WERI-Rb-1 (cell line): Measurements from ENCODE around the gene RASA3.

Experiments used
- DNase-seq: peaks from one replicate; pipeline ENCODE4 v3.0.0-alpha.2; 2020
- H3K27ac ChIP-seq: fragments of 250-450 bp; sonication (Bioruptor Pico); 2 replicates; pipeline ENCODE4 v1.5.1; 2020; ENCODE audit warnings: mild to moderate bottlenecking, moderate library complexity
- H3K27me3 ChIP-seq: fragments of 250-450 bp; sonication (Bioruptor Pico); 2 replicates; pipeline ENCODE4 v1.5.1; 2021; ENCODE audit warnings: mild to moderate bottlenecking, low read depth, moderate library complexity; ENCODE audit not compliant: insufficient read depth, severe bottlenecking
- H3K36me3 ChIP-seq: fragments of 250-450 bp; sonication (Bioruptor Pico); 2 replicates; pipeline ENCODE4 v1.5.1; 2020; ENCODE audit warnings: mild to moderate bottlenecking, moderate library complexity
- H3K4me3 ChIP-seq: 2 replicates; pipeline ENCODE4 v1.5.1; 2011; ENCODE audit warnings: low read depth, mild to moderate bottlenecking, control low read depth, low read length
- H3K9me3 ChIP-seq: fragments of 250-450 bp; sonication (Bioruptor Pico); 2 replicates; pipeline ENCODE4 v1.5.1; 2021; ENCODE audit warnings: mild to moderate bottlenecking, moderate library complexity; ENCODE audit not compliant: severe bottlenecking
- TF ChIP-seq, protein P1 (sequence below): IDR thresholded peaks from 2 replicates; pipeline ENCODE4 v1.5.1; 2011; ENCODE audit warnings: low read depth, mild to moderate bottlenecking, control low read depth, inconsistent platforms, low read length

The RASA3 gene

DNA sequence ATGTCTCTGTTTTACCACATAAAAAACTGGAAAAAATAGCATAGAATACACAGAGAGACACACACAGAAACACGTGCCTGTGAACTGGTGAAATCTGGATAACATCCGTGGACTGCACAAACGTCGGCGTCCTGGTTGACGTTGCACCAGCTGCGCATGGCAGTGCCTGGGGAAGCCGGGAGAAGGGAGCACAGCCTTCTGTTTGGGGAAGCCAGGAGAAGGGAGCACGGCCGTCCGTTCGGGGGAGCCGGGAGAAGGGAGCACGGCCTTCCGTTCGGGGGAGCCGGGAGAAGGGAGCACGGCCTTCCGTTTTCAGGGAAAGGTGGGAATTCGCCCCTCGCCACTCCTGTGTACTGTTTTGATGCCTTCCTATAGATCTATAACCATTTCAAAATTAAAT, 94.7 kb downstream of the RASA3 start:
- Histone ChIP-seq H3K27me3 (no peaks in the 10 kb centered on the region), H3K9me3 (no peaks in the 10 kb centered on the region), H3K4me3 (no peak overlapping the region), H3K36me3 (no peaks in the 10 kb centered on the region), H3K27ac (no peak overlapping the region)
- DNase-seq: no peak
- TF ChIP-seq, protein P1, sequence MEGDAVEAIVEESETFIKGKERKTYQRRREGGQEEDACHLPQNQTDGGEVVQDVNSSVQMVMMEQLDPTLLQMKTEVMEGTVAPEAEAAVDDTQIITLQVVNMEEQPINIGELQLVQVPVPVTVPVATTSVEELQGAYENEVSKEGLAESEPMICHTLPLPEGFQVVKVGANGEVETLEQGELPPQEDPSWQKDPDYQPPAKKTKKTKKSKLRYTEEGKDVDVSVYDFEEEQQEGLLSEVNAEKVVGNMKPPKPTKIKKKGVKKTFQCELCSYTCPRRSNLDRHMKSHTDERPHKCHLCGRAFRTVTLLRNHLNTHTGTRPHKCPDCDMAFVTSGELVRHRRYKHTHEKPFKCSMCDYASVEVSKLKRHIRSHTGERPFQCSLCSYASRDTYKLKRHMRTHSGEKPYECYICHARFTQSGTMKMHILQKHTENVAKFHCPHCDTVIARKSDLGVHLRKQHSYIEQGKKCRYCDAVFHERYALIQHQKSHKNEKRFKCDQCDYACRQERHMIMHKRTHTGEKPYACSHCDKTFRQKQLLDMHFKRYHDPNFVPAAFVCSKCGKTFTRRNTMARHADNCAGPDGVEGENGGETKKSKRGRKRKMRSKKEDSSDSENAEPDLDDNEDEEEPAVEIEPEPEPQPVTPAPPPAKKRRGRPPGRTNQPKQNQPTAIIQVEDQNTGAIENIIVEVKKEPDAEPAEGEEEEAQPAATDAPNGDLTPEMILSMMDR: no peak

GRCh38 chr13:114035583-114036531, 96.6 kb downstream of the RASA3 start:
- Histone ChIP-seq H3K9me3 (no peaks in the 10 kb centered on the region), H3K36me3 (no peaks in the 10 kb centered on the region), H3K27ac (peak overlapping the region; percentile 69), H3K4me3 (no peak overlapping the region), H3K27me3 (no peaks in the 10 kb centered on the region)
- DNase-seq: no peak
- TF ChIP-seq, protein P1: no peak

DNA sequence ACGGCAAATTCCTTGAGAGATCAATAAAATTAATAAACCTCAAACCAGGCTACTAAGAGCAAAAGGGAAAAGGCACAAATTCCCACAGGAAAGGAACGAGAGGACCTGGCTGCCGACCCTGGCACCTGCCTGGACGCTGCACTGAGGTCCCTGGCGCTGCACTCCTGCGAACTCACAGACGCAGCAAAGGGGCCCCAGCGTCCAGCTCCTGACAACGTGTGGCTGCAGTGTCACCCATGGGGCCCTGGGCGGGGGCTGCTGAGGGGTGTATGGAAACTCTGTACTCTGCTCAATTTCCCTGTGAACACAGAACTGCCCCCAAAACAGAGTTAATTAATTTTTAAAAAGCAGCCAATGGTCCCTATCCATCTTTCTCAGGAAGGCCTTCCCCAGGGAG, 97.2 kb downstream of the RASA3 start:
- Histone ChIP-seq H3K27ac (peak overlapping the region; percentile 69), H3K4me3 (no peak overlapping the region), H3K36me3 (no peaks in the 10 kb centered on the region), H3K9me3 (no peaks in the 10 kb centered on the region), H3K27me3 (no peaks in the 10 kb centered on the region)
- TF ChIP-seq, protein P1: no peak
- no peak for DNase-seq

- Histone ChIP-seq H3K9me3 (no peaks in the 10 kb centered on the region), H3K27ac (peak overlapping the region; percentile 69), H3K27me3 (no peaks in the 10 kb centered on the region), H3K4me3 (peak overlapping the region; percentile 7), H3K36me3 (no peaks in the 10 kb centered on the region)
- TF ChIP-seq, protein P1: no peak
- DNase-seq: no peak
These were observed 97.9 kb downstream of the RASA3 start for GRCh38 chr13:114034481-114034891.

DNA sequence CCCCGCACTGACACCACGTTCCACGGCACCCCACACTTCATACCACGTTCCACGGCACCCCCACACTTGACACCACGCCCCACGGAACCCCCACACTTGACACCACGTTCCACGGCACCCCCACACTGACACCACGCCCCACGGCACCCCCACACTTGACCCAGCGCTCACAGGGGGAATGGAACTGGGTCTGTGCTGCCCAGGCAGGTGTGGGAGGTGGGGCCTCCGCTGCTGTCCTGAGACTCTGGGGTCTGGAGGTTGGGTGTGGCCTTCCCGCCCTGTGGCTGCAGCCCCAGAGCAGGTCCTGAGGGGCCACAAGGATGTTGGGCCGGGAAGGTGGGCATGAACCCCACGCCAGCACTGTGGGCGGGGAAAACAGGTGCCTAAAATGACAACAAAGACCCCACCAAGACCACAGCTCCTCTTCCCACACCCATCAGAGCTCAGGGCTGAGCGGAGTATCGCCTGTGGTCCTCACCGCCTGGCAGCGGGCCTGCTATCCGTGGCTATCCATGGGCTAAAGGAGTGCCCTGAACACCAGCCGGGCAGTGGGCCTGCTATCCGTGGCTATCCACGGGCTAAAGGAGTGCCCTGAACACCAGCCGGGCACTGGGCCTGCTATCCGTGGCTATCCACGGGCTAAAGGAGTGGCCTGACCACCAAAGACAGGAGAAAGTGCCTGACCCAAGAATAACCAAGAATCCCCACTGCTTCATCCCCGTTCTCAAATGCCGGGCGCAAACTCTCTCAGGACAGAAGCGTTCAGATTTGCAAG, 98.7 kb downstream of the RASA3 start:
- Histone ChIP-seq H3K9me3 (no peaks in the 10 kb centered on the region), H3K27me3 (no peaks in the 10 kb centered on the region), H3K4me3 (no peak overlapping the region), H3K27ac (peak overlapping the region; percentile 69), H3K36me3 (no peaks in the 10 kb centered on the region)
- DNase-seq: no peak
- TF ChIP-seq, protein P1: no peak
